GM19397 (cell line): ENCODE data around the gene ADRB2.

Experiments
- ATAC-seq: cut with Tn5 transposase; IDR thresholded peaks from one replicate; pipeline ENCODE4 v1.9.1; 2021; ENCODE audit warnings: mild to moderate bottlenecking, moderate library complexity; ENCODE audit not compliant: unreplicated experiment

ADRB2 gene

DNA sequence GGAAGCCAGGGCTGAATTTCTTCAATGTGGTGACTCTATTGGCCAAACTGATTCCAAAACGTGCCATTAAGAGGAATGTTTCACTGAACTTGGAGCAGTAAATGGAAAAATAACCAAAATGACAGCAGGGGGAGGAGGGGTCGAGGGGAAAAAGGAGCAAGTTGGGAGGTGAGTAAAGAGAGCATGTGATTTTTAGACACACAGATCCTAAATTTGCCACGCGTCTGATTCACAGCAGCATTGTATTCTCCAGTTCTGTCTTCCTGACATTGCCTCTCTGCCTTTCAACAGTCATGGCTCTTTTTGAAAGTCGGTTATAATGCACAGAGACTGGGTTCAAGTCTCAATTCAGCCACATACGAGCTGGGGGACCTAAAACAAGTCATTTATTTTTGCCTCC is 22.0 kb upstream of the ADRB2 start:
- no peak for ATAC-seq

DNA sequence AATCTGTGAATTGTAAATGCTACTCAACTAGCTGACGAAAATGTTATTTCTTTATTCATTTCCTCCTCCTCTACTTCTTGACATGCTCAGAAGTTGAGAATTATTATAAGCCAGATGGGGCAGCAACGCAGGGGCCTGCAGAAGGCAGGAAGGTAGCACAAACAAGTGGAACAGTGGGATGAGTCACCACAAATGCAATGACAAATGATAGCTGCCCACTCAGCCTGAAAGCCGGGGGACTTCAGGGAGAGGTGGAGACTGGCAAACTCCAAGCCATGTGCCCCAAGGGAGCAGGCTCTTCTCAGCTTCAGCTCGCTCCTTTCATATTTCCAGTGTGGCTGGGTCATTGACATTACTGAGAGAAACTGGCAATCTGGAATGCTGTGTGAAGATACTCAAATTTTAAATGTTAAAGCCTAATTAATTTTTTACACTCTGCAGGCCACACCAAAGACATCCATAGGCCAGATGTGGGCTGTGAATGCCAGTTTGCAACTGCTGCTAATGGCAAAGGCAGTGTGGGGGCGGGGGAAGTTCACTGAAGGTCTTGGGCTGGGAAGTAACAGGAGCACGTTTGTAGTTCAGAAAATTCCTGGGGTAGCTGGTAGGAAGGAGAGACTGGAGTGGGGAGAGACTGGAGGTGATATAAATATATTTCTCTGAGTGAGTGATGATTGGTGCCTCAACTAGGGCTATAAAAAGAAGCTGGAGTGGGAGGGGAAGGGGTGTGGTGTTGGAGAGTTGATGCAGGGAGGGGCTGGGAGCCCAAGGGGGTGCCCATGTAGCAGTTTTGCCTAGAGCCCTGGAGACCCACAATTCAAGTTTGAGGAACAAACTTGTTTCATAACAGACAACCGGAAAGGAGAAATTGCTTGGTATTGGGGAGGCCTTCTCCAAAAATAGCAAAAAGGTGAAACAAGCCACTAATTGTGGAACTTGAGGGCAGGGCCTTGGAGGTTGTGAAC is 20.8 kb upstream of the ADRB2 start:
- no peak for ATAC-seq

DNA sequence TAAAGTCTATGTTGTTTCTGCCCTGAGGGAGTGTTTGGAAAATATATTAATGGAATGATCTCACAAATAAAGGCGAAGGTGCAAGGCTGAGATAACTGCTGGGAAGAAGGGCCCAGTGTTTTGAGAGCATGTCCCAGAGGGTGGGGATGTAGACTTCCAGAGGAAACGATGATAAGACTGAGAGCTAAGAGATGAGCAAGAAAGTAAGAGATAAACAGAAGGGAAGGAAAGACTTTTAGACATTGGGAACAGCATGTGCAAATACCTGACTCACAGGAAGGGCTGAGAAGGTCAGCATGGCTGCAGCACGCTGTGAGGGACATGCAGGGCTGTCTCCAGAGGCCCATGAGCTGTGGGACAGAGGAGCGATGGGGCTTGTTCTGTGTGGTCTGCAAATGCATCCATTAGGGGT is 19.9 kb upstream of the ADRB2 start:
- no peak for ATAC-seq

DNA sequence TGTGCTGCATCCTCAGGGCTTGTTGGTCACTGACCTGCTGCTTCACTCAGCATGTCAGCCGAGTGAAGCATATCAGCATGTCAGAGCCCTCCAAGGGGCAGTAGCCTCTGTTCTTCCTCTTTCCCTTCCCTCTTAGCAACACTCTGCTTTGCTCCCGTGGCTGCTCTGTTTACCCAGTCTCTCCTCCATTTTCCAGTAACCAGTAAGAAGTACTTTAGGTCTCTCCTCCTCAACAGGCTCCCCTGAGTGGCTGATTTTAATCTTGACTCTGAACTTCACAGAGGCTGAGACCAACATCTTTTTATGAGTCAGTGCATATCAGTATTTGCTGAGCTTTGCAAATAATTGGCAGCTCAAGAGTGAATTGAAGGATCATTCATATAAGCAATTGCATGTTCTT is 18.6 kb upstream of the ADRB2 start:
- no peak for ATAC-seq

DNA sequence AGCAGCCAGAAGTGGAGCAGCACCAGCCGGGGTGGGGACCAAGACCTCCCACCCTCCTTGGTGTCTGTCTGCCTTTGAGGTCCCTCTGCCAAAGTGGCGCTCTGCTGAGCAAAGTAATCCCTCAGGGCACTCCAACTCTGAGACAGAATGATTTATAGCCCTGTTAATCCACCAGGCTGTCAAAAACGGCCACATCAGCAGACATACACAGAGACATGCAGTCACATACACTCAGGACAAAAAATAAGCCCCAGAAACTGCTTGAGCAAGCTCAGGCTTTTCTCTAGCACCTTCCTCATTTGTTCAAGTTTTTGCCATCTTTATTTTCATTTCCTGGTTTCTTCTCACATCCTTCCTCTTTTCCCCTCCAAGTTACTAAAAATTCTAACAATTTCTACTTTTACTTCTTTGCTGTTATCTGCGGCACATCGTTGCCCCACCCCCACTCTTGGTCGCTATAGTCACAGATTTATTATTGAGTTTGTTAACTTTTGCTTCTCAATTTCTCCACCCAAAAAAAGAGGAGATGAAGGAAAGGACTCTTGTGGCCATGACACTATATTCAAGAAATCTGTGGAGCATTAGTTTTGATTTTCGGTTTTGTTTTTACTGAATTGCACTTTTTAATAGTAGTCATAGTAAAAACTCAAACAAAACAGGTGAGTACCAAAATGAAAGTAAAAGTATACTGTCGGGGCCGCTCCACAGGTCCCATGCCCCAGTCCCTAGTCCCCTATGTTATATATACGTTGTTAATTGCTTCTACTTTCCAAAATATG is 17.4 kb upstream of the ADRB2 start:
- peak; percentile 53 for ATAC-seq

DNA sequence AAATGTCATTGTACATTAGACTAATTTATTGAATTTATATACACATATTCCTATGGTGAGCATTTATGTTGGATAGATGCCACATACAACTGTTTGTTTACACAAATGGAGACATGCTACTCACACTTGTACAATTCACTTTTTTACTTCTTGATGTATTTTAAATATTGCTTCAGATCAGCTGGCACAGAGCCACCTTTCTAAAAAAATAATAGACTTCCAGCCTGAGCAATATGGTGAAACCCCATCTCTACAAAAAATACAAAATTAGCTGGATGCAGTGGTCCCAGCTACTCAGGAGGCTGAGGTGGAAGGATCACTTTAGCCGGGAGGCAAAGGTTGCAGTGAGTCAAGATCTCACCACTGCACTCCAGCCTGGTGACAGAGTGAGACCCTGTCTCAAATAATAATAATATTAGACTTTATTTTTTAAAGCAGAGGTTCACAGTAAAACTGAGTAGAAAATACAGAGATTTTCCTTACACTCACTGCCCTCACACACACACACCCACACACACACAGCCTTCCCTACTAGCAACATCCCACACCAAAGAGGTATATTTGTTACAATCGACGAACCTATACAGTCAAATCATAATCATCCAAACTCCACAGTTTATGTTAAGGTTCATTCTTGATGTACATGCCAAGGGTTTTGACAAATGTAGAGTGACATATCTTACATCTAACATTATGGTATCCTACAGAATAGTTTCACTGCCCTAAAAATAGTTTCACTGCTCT is 16.5 kb upstream of the ADRB2 start:
- ATAC-seq: no peak

DNA sequence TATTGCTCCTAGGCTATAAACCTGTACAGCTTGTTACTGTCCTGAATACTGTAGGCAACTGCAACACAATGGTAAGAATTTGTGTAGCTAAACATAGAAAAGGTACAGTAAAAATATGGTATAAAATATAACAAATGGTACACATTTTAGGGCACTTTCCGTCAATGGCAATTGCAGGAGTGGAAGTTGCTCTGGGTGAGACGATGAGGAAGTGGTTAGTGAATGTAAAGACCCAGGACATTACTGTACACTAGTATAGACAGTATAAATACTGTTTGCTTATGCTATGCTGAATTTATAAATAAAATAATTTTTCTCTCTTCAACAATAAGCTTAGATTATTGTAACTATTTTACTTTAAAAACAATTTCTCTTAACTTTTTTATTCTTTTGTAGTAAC is 15.6 kb upstream of the ADRB2 start:
- no peak for ATAC-seq

DNA sequence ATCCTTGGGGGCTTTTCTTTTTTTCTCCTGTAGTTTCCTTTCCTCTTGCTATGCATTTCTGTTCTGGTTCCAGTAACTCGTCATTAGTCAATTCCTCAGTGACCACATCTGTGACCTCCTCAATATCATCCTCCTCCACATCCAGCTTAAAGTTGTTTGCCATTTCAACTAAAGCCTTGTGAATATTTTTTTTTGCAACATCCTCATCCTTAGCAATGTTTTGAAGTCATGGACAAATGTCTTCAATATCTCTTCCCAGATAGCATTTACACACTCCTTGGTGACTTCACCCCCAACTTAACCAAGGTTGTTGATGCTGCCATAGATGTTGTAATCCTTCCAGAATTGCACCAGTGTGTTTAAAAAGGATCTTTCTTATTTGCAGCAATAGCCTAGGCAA is 14.7 kb upstream of the ADRB2 start:
- ATAC-seq: no peak

DNA sequence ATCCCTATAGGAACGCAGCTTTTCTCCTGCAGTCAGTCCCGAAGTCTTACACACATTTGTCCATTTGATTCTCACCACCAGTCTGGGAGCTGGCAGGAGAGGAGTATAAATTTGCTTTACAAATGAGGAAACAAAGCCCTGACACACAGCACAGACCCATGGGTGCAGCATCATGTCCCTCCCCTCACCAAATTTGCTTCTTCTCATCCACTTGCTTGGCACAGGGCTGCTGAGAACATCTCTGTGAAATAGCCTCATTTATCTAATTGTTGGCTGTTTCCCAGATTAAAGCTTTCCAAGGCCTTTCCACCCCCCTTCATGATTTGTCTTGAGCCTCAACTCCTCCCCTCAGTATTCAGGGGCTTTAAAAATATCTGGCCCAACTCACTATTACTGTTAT is 11.3 kb upstream of the ADRB2 start:
- ATAC-seq: no peak

DNA sequence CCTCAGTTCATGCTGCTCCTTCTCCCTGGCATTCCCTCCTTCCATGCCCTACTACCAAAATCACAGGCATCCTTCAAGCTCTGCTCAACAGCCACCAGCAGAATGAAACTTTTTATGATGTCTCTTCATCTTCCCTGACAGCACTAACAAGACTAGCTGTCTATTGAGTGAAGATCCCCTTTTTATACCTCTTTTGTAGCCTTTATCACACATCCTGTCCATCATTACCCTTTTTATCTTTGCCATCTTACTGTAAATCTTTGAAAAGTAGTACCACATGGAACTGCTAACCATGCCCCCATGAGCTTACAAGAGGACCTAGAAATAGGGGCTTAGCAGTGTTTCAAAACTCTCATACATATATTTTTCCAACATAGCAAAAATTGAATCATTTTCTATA is 10.8 kb upstream of the ADRB2 start:
- no peak for ATAC-seq

DNA sequence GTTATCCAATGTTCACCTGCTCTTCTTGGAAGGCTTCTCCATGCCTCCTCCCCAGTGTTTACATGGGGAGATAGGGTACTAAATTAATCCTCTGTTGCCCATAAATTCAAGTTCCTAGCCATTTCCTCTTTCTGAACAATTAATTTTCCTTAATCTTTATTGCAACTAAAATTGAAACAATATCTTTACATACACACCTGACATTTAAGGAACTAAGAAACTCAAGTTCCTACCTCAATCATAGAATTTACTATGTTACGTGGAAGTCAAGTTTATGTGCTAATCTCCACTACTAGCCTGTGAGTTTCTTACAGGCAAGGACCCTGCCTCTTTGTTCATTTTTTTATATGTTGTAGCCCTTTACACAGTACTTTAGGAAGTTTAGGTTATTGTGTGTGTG is 10.1 kb upstream of the ADRB2 start:
- ATAC-seq: no peak

DNA sequence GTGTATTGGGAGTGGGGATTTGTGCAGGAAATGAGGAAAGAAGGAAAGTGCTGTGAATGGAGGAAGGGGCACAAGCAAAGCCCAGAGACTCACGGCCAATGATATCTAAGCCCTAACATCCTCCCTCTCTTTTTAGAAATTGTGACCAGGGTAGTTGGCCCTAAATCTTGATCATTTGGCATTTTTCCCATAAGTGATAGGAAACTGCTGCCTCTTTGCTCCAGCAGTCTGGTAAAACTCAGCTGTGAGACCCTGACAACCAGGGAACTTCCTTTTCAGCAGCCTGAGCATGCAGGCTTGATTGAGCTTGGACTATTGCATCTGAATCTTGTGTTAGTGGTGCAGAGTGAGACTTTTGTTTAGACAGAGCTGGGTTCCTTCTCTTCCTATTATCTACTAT is 9.6 kb upstream of the ADRB2 start:
- no peak for ATAC-seq

DNA sequence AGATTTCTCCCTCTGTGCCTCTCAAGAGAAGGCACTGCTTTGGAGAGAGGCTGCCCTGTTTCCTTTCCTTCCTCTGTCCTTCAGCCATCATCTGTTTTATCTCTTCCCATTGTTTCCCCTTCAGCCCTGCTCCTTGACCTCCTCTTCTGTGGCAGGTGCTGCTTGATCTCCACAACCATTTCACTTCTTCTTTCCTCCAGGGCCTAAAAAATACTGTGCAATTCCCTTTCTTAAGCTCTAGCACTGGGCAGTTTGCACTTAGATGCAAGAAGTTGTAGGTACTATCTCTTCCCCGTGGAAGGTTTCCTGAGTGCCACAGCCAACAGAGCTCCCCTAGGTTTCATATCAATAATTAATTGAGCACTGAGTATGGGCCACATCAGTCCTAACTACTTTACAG is 8.8 kb upstream of the ADRB2 start:
- no peak for ATAC-seq

DNA sequence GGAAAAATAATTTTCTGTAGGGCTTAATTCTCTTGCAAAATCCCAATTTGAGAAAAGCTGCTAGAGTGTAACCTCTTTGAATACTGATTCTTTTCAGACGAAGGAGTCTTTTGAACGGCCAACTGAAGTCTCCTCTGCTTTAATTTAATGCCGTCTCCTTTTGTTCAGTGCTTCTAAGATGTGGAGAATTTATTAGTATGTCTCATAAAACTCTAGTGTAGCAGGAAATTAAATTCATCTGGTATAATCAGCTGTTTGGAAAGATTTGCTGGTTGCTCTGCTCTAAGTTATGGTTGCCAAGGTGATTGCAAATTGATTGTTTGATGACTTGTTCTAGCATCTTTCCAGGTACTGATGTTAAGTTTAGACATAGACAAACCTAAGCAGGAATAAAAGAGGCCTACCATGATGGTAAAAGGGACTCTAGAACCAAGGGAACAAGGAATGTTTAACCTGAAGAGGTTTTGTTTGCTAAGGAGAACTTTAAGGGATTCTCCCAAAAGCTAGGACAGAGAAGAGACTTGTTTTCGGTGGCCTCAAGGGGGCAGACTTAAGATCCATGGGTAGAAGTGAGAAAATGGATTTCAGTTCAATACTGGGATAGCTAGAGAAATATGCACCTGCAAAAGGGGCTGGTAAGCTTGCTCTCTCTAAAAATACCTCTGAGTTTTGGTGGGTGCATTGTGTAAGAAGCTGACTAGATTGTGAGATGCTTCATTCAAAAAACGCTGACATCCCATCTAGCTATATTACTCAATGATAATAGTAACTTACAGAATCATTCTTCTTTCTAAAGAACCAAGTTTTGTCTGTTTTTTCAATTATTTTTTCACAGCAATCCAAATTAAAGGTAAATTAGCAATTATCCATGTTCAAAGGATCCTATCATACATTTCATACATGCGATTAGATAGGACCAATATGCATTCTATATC is 5.7 kb upstream of the ADRB2 start:
- no peak for ATAC-seq

DNA sequence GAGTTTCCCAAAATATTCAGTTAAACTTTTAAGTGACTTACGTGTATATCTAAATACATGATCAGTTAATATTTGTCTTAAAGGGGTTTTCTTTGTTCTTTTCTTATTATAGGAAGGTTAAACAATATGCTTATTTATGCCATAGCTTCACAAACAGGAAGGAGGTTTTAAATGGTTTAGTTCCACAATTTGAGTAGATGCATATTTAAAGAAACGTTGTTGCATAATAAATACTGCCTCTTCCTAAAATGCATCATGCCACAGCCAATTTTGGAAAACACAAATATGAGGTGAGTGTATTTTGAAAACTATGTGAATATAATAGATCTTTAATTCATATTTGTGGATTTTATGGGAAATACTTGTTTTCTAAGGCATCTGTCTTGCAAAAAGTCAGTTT is 2.5 kb upstream of the ADRB2 start:
- no peak for ATAC-seq

DNA sequence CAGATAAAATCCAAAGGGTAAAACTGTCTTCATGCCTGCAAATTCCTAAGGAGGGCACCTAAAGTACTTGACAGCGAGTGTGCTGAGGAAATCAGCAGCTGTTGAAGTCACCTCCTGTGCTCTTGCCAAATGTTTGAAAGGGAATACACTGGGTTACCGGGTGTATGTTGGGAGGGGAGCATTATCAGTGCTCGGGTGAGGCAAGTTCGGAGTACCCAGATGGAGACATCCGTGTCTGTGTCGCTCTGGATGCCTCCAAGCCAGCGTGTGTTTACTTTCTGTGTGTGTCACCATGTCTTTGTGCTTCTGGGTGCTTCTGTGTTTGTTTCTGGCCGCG is 727 bp upstream of the ADRB2 start:
- ATAC-seq: peak; percentile 1

DNA sequence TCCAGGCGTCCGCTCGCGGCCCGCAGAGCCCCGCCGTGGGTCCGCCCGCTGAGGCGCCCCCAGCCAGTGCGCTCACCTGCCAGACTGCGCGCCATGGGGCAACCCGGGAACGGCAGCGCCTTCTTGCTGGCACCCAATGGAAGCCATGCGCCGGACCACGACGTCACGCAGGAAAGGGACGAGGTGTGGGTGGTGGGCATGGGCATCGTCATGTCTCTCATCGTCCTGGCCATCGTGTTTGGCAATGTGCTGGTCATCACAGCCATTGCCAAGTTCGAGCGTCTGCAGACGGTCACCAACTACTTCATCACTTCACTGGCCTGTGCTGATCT is 294 bp downstream of the ADRB2 start:
- no peak for ATAC-seq

DNA sequence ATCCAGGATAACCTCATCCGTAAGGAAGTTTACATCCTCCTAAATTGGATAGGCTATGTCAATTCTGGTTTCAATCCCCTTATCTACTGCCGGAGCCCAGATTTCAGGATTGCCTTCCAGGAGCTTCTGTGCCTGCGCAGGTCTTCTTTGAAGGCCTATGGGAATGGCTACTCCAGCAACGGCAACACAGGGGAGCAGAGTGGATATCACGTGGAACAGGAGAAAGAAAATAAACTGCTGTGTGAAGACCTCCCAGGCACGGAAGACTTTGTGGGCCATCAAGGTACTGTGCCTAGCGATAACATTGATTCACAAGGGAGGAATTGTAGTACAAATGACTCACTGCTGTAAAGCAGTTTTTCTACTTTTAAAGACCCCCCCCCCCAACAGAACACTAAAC is 1.3 kb downstream of the ADRB2 start:
- no peak for ATAC-seq

DNA sequence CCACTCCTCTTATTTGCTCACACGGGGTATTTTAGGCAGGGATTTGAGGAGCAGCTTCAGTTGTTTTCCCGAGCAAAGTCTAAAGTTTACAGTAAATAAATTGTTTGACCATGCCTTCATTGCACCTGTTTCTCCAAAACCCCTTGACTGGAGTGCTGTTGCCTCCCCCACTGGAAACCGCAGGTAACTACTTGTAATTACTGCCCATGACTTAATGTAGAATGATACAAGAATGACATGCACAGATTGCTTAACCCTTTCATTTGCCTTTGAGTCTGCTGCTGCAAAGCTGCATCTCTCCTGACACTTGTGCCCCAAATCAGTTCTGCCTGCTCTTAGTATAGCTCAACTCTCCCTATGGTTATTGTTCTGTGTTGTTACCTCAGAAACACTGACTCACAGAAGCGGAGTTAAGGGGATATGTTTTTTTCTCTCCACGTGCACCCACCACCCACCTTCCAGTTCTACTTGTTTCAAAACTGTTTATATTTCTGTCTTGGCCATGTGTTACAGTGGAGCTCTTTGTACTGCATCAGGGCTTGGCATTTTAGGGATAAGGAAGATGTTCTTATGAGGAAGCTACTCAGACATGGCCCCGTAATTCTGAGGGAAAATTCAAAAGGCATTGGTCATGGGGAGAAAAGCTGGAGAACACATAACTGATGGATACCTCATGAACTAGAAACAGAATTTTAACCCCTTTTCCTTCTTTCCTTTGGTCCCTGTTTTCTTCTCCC is 2.3 kb downstream of the ADRB2 start:
- no peak for ATAC-seq

DNA sequence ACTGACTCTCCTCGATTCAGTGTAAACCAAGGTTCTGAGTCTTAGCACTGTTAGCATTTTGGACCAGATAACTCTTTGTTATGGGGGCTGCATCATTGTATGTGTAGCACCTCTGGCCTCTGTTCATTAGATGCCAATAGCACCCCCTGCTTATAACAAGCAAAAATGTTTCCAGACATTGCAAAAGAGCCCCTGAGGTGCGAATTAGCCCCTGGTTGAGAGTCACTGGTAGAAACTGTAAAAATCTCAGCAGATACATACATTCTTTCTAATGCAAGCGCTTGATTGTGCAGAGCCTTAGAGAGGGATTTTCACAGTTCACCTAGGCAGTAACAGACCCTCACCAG is 2.8 kb downstream of the ADRB2 start:
- no peak for ATAC-seq
